Esophagus muscularis mucosa (tissue), 4 donors: ENCODE data around the gene AIP. TPM values are rescaled to one million over a fixed set of nuclear protein-coding genes. Genes with fewer than 3 reads are reported as not detected.
"Not testable (repeated sequence)": the region's sequence is repeated elsewhere in the genome, so short reads cannot be mapped to it uniquely, and the experiment has no call there.

Source experiments
- DNase-seq: peaks from one replicate; pipeline ENCODE4 v3.0.0-alpha.2; 2017; ENCODE audit errors: extremely low spot score
- H3K27ac ChIP-seq, 4 donors: fragments of 200-600 bp; sonication (generic); replicated peaks in 1 of 4; 1 replicate in 3 of 4; 2 replicates in 1 of 4; pipeline ENCODE4 v1.5.1; 2016 to 2019; ENCODE audit warnings: mild to moderate bottlenecking in 1 of 4
- H3K27me3 ChIP-seq, 4 donors: fragments of 200-600 bp; sonication (generic); one replicate each; pipeline versions ENCODE4 v1.5.1 to v1.6.0; 2016 to 2019
- H3K36me3 ChIP-seq, 4 donors: fragments of 200-600 bp; sonication (generic); one replicate each; pipeline ENCODE4 v1.5.1; 2016 to 2019
- H3K4me1 ChIP-seq, 4 donors: fragments of 200-600 bp; sonication (generic); one replicate each; pipeline ENCODE4 v1.5.1; 2016 to 2019
- H3K4me3 ChIP-seq, 4 donors: fragments of 200-600 bp; sonication (generic); 1 replicate in 2 of 4; 2 replicates in 2 of 4; pipeline ENCODE4 v1.5.1; 2016 to 2019; ENCODE audit warnings: mild to moderate bottlenecking in 4 of 4, moderate library complexity in 1 of 4
- H3K9me3 ChIP-seq, 4 donors: fragments of 200-600 bp; sonication (generic); 1 replicate in 3 of 4; 2 replicates in 1 of 4; pipeline ENCODE4 v1.5.1; 2016 to 2019
- CTCF ChIP-seq, 3 experiments: fragments of 200-600 bp in 2 of 3; fragments of 450-650 bp in 1 of 3; sonication (generic) in 2 of 3; IDR thresholded peaks; one replicate each; pipeline ENCODE4 v1.5.1; 2017 to 2019; ENCODE audit warnings: antibody characterized with exemption in 3 of 3, mild to moderate bottlenecking in 2 of 3, moderate library complexity in 1 of 3
- EP300 ChIP-seq: sonication (generic); formaldehyde crosslinking; IDR thresholded peaks from one replicate; pipeline ENCODE4 v1.6.1; 2017; ENCODE audit warnings: antibody characterized with exemption
- POLR2A ChIP-seq: fragments of 450-650 bp; IDR thresholded peaks from one replicate; pipeline ENCODE4 v1.6.1; 2017; ENCODE audit warnings: antibody characterized with exemption, moderate library complexity, mild to moderate bottlenecking, low read depth
- POLR2AphosphoS5 ChIP-seq, 2 donors: sonication (generic); formaldehyde crosslinking; IDR thresholded peaks; one replicate each; pipeline ENCODE4 v1.6.1; 2017; ENCODE audit warnings: antibody characterized with exemption in 2 of 2
- WGBS: methylation state at CpG from one replicate; pipeline ENCODE4 v1.1.5; 2018; 5-methylcytosine and 5-hydroxymethylcytosine counted together
- intact Hi-C: fragments of 100-400 bp; cut with DNase I; formaldehyde crosslinking; loops from one replicate; pipeline ENCODE4 v1.15.1; 2023
- total RNA-seq, 4 donors: library from RNA; depleted of rRNA; stranded (reverse); fragments of >200 nt; gene quantifications; one replicate each; pipeline versions ENCODE4 v1.1.0 to v1.2.1, GENCODE V29; 2016

Gene AIP
- total RNA-seq, 4 donors from 2014 or later = 68.1 to 121 (median 108) TPM

DNA sequence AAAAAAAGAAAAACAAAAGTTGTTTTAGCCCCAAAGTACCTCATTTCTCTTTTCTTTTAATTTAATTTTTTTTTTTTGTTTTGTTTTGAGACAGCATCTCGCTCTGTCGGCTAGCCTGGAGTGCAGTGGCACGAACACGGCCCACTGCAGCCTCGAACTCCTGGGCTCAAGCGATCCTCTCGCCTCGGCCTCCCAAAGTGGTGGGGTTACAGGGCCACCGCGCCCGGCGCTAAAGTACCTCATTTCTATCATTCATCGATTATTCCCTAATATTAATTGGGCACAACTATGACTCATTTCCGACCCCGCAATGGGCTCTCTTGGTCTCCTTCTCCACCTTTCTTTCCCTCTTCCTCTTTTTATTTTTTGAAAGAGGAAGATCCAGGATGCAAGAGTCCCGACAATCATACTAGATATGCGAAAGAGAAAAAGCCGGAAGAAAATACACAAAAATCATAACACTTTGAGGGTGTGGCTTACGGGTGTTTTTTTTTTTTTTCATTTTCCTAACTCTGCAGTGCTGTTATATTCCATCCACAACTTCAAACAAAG, 475 bp upstream of the AIP start:
- Histone ChIP-seq H3K4me1 (peaks cover 18 to 43% (median 38%) of the 10 kb centered on the region in 4 donors), H3K27me3 (no peaks in the 10 kb centered on the region), H3K9me3 (no peaks in the 10 kb centered on the region), H3K4me3 (peak overlapping the region; percentile 58 to 72 (median 62)), H3K36me3 (peaks cover 4 to 18% (median 6%) of the 10 kb centered on the region in 4 donors), H3K27ac (peak overlapping the region; percentile 80 to 87 (median 82))
- WGBS = 55% methylated on average over 19 of the region's 19 CpGs
- intact Hi-C loops = no loop called here
- no peak for DNase-seq
- TF ChIP-seq CTCF (IDR thresholded peaks at IDR 0.05) = no peak
- peak; percentile 29 for TF ChIP-seq EP300

DNA sequence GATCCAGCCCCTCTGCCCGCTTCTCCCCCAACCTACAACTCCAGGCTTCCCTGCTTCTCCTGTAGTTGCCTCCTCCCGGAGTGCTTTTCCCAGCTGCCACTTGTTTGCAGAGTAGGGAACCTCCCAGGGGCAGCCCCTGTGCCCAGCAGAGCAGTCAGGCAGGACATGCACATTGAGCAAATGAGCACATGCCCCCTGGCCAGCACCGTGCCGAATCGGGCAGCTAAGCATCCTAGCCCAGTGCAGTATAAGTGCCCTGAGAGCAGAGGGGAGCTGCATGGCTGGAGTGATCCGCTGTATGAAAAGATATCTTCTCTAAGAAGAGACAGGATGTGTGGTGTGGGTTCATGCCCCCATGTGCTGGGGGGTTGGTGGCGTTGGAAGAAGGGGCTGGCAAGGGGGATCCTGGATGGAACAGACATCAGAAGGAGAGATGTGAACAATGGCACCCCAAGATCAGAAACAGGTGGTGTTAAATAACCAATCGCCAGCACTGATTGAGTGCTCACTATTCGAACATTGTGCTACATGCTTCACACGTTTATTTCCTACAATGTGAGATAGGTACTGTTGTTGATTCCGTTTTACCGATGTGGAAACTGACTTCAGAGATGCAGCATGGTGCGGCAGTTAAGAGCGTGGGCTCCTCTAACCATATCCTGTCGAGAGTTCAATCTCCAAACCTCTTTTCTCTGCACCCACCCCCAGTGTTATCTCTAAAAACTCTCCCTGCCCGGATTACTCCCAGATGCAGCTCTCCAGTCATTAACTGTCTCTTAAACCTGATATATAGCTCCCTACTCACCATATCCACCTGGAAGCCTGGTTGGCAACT, 1.2 kb downstream of the AIP start:
- Histone ChIP-seq H3K4me1 (peaks cover 18 to 43% (median 38%) of the 10 kb centered on the region in 4 donors), H3K36me3 (peaks cover 7 to 33% (median 20%) of the 10 kb centered on the region in 4 donors), H3K4me3 (peak overlapping the region; percentile 58 to 72 (median 62)), H3K27me3 (no peaks in the 10 kb centered on the region), H3K27ac (peak overlapping the region; percentile 80 to 87 (median 82)), H3K9me3 (no peaks in the 10 kb centered on the region)
- intact Hi-C loops = no loop called here
- DNase-seq = no peak
- 92% methylated on average over 16 of the region's 16 CpGs for WGBS
- TF ChIP-seq CTCF (IDR thresholded peaks at IDR 0.05) = no peak
- TF ChIP-seq POLR2AphosphoS5 (IDR thresholded peaks at IDR 0.05) = no peak
- TF ChIP-seq EP300 = no peak

DNA sequence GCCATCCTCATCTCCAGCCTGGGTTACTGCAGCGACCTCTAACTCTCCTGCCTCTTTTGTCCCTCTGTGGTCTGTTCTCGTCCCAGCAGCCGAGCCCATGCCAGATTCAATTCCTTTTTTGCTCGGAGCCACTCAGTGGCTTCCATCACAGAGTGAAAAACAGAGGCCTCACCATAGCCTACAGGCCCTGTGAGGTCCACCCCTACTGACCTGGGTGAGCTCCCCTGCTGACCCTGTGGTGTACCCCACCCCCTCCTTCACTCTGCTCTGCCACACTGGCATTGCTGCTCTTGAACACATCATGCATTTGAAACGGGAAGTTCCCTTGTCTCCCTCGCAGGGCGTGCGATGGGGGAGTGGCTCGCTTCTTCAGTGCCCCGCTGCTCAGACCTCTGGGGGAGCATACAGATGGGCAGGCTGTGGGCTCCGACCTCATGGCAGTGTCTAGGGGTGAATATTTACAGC, 2.1 kb downstream of the AIP start:
- peaks cover 18 to 43% (median 38%) of the 10 kb centered on the region in 4 donors for H3K4me1 ChIP-seq
- H3K36me3 ChIP-seq = peaks cover 7 to 41% (median 28%) of the 10 kb centered on the region in 4 donors
- 73% methylated on average over 9 of the region's 11 CpGs for WGBS
- intact Hi-C loops = no loop called here
- no peaks in the 10 kb centered on the region for H3K27me3 ChIP-seq
- DNase-seq = no peak
- no peaks in the 10 kb centered on the region for H3K9me3 ChIP-seq
- TF ChIP-seq CTCF (IDR thresholded peaks at IDR 0.05) (no peak), EP300 (no peak), POLR2A (no peak), POLR2AphosphoS5 (IDR thresholded peaks at IDR 0.05) (no peak)
- no peak overlapping the region for H3K27ac ChIP-seq
- no peak overlapping the region for H3K4me3 ChIP-seq

DNA sequence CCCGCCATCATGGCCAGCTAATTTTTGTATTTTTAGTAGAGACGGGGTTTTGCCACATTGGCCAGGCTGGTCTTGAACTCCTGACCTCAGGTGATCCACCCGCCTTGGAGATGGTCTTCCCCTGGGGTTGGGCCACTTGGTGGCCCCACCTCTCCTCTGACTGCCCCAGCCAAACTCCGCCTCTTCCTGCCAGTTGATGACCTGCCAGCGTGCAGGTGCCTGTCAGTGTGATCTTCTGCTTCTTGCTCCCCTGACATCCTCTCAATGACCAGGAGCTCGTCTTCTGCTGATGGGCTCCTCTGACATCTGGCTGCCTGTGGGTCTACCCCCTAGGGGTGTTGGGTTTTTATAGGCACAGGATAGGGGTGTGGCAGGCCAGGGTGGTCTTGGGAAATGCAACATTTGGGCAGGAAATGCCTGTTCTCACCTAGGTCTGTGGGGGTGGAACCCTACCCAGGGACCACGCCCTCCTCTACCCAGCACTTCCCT, 3.1 kb downstream of the AIP start:
- WGBS = 84% methylated on average over 7 of the region's 7 CpGs
- Histone ChIP-seq H3K36me3 (peaks cover 16 to 52% (median 38%) of the 10 kb centered on the region in 4 donors), H3K4me1 (peaks cover 18 to 48% (median 41%) of the 10 kb centered on the region in 4 donors)
- H3K9me3 ChIP-seq, H3K27me3 ChIP-seq, DNase-seq, intact Hi-C loops, H3K27ac ChIP-seq, H3K4me3 ChIP-seq: not testable (repeated sequence)

DNA sequence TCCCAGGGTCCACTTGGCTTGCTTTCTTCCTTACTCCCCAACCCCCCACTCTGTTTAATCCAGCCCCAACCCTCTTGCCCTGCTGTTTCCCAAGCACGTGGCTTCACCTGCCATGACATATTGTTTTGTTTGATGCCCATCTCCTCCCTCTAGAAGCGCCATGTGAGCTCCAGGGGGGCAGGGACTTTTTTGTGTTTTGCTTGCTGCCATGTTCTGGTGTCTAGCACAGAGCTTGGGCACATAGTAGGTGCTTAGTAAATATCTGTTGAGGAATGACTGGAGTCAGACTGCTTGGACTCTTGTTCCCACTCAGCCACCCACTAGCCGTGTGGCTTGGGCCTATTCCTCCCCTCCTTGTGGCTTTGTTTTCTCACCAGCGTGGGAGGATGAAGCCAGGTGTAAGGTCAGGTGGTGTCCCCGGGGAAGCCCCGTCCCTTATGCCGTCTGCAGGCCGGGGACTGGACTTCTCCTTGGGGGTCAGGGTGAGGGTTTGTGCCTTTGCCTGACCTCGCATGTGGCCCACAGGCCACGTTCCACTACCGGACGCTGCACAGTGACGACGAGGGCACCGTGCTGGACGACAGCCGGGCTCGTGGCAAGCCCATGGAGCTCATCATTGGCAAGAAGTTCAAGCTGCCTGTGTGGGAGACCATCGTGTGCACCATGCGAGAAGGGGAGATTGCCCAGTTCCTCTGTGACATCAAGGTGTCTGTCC, 3.8 kb downstream of the AIP start:
- no peak for DNase-seq

More for the DNA sequence above, 3.8 kb downstream of the AIP start:
- intact Hi-C loops = no loop called here
- Histone ChIP-seq H3K27me3 (no peaks in the 10 kb centered on the region), H3K36me3 (peaks cover 16 to 59% (median 45%) of the 10 kb centered on the region in 4 donors), H3K9me3 (no peaks in the 10 kb centered on the region), H3K4me1 (peaks cover 18 to 54% (median 46%) of the 10 kb centered on the region in 4 donors), H3K27ac (no peak overlapping the region), H3K4me3 (no peak overlapping the region)
- TF ChIP-seq EP300 (no peak), POLR2AphosphoS5 (IDR thresholded peaks at IDR 0.05) (no peak), POLR2A (no peak), CTCF (IDR thresholded peaks at IDR 0.05) (no peak)
- 92% methylated on average over 16 of the region's 20 CpGs for WGBS
